Skeletal muscle tissue (tissue), 2 donors: ENCODE results near the gene FCF1. TPM values are rescaled to one million over a fixed set of nuclear protein-coding genes. Genes with fewer than 3 reads are reported as not detected.

Experiments
- small RNA-seq: library from RNA; depleted of rRNA; stranded (forward); fragments of <200 nt; gene quantifications from one replicate; pipeline ENCODE3, GENCODE V24; 2014
- total RNA-seq: library from RNA; depleted of rRNA; stranded (reverse); fragments of >200 nt; gene quantifications from one replicate; pipeline ENCODE4 v1.2.3, GENCODE V29; 2014

Gene FCF1
- total RNA-seq, 1 donor from 2014 or later = 15.1 TPM

Small RNAs within 50 kb of the gene (small RNA-seq; reads per million reads assigned to genes)
- gene RF00409 = not detected

Other genes with a start within 250 kb of the FCF1 start
- gene NPC2, start 219.8 kb upstream of the FCF1 start, total RNA-seq = 104 TPM
- gene ISCA2, start 219.4 kb upstream of the FCF1 start, total RNA-seq = 19.8 TPM
- 12.0 TPM for gene LTBP2, start 100.9 kb upstream of the FCF1 start, total RNA-seq
- 21.9 TPM for gene AREL1, start 64 bp upstream of the FCF1 start, total RNA-seq
- 49.6 TPM for gene YLPM1, start 50.2 kb downstream of the FCF1 start, total RNA-seq
- not detected for gene PROX2, start 163.0 kb downstream of the FCF1 start, total RNA-seq
- 38.1 TPM for gene DLST, start 168.8 kb downstream of the FCF1 start, total RNA-seq
- 3.1 TPM for gene RPS6KL1, start 210.1 kb downstream of the FCF1 start, total RNA-seq
- gene PGF, start 242.5 kb downstream of the FCF1 start, total RNA-seq = 8.9 TPM